ENCODE data around the gene COL1A1.
A peak's percentile ranks its signal among the peaks of the same experiment; 100 is the strongest.

Gene COL1A1

DNA sequence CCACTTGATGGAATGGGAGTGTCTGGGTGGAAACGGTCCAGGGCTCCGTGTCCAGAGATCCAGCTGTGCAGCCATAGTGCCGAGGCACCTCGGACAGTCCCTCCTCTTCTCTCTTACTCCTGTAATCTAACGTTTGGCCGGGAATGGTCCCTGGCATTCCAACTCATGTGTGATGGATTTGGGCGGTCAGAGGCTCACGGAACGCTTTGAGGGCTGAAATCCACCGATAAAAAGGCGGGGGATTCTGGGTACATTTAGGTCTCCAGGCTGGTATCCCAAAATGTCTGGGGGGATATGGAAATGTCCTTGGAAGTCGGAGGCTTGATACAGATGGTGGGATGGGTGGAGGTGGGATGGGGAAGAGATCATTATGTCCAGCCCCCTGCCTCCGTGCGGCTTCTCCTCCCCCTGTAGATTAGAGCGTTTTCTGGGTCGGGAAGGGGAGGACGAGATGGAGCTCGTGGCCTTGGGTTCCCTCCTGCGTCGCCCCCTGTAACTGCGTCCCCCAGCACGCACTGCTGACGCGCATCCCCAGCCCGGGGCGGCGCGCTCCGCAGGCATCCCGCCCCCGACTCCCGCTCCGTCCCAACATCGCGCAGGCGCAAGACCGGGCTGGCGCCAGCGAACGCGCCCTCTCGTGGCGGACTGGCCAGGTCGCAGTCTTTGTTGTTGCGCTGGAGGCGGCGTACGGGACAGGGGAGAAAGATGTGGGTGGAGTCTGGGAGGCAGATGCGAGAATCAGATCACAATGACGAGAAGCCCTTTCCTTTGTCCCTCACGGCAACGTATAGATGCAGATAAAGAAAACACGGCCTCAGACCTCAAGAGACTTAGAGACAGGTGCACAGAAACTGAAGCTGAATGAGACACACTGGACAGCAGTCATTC, 40.2 kb downstream of the COL1A1 start:
- peak in 55 of 56 donors; percentile 36 to 95 (median 84) for DNase-seq

DNA sequence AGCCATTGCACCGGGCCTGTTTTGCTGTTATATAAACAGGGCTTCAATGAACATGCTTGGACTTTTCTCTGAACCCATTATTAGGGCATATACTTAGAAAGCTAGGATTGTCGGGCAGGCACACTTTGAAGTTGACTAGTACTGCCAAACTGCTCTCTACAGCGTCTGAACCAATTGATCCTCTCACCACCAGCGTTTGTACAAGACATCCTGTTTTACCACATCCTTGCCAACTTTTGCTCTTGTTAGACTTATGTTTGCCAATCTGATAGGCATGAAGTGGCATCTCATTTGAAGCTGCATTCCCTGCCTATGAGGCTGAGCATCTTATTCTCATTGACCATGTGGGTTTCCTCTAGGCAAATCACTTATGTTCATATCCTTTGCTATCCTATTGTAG, 43.5 kb downstream of the COL1A1 start:
- no peak for DNase-seq

DNA sequence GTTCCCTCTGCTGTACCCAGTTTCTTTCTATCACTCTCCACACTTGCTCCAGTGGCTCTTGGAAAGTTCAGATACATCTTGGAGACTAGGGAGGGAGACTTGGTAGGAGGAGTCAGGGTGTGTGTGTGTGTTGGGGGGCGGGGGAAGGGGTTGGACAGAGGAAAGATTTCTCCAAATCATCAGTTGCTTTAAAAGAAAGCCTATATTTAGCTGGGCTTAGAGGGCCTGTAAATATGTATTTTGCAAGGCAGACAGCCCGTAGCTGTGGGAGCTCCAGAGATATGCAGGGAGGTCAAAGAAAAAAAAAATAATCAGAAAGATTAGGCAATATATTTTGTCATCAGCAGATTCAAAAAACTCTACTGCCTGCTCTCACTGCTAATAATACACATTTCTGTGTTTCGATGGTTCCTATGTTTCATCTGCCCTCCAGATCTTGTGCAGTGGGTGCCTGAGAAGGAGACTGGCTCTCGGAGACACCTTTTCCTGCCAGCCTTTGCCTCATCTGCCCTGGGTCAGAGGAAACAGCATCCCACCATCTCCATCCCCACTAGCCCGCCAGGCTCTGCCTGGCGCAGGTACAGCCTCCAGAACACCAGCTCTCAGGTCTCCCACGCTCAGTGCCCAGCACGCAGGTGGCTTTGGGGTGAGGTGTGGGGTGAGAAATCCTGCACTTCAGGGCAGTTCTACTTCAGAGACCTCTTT, 46.2 kb downstream of the COL1A1 start:
- no peak for DNase-seq

DNA sequence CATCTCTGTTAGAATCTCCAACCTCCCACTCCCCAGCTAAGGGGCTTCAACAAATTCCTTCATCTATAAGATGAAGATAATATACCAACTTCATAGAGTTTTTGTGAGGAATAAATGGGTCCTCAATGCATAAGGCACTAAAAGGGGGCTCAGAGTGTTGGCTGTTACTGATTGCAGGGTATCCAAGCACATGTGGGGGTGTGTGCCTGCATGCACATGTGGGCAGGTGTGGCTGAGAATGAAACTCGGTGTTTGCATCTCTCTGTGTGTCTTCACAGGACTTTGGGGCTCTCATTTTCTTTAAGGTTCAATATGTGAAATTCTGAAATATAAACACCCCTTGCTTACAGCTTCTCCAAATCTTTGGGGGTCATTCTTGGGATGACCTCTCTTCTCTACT, 46.8 kb downstream of the COL1A1 start:
- no peak for DNase-seq

DNA sequence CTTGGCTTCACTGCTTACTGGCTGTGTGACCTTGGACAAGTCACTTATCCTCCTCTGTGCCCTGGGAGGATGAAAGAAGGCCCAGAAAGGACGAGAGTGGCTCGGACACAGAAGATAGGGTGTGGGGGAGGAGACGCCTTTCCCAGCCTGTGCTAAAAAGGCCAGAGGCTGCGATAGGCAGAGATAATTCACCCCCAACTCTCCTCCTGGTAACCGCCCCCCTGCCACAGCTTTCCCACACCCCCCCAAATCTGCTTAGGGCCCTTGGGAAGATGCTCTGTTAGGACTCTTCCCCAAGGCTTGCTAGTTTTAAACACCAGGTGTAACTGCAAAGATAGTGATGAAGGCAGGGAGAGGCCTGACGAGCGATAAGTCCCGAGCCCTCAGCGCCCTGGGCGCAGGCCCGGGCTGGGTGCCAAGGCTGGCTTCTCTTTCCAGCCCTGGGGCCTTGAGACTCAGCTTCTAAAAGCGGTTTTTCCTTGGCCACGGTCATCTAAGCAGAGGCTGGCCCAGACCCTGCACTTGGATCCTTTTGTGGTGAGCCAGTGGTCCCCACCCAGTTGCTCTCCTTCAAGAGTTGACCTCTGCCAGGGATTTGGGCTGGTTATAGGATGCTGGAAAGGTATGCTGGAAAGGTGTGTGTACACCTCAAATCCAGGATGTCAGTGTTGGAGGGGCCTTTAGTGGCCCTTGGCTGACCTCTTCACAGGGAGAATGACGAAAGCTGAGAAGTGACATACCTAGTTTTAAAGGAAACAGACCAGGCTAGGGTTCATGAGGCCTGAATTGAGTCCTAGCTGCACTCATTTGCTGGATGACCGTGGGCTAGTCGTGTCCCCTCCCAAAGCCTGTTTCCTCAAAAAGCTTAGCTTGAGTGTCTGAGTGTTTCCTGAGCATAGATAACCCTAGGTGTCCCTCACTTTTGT, 47.5 kb downstream of the COL1A1 start:
- peak in 6 of 56 donors; percentile 8 to 34 (median 28) for DNase-seq

DNA sequence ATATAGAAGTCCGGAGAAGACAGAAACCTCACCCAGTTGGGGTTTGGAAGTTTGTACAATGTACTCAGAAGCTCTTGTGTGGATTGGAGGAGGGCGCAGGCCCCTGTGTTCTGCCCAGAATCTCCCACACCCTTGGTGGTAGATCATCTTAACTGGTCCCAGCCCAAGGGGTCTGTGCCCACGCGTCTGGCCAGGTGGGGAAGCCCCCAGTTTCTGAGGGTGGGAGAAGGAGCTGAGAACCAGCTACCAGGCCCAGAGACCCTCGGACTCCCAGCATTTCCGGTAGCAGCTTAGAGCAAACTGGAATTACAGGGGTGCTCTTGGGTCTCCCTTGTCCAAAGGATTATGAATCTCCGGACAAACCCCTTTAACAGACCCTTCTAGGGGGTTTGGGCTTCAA, 48.7 kb downstream of the COL1A1 start:
- no peak for DNase-seq

DNA sequence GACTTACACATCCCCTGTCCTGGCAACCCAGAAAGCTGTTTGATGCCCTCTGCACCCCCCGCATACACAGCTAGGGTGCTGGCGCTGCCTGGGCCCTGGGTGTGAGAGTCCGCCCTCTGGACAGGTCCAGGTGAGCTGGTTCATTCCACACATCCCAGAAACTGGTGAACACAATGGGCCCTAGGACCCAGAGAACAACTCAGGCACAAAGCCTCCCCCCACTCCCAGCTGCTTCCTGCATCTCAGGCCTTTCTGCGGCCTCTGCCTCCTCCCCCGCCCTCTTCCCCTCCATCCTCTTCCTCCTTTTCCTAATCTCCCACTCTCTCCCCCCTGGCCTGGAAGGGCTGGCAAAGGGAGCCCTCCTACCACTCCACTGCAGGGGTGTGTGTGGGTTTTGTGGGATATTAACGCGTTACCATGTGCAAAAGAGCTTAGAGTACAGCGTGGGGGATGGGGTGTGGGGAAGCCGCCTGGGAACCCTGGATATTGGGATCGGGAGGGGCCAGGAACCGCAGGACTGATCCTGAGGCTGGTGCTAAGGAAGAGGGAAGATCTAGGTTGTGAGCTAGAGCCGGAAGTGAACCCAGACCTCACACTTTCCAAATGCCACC, 49.4 kb downstream of the COL1A1 start:
- peak; percentile 53 to 94 (median 81) for DNase-seq

DNA sequence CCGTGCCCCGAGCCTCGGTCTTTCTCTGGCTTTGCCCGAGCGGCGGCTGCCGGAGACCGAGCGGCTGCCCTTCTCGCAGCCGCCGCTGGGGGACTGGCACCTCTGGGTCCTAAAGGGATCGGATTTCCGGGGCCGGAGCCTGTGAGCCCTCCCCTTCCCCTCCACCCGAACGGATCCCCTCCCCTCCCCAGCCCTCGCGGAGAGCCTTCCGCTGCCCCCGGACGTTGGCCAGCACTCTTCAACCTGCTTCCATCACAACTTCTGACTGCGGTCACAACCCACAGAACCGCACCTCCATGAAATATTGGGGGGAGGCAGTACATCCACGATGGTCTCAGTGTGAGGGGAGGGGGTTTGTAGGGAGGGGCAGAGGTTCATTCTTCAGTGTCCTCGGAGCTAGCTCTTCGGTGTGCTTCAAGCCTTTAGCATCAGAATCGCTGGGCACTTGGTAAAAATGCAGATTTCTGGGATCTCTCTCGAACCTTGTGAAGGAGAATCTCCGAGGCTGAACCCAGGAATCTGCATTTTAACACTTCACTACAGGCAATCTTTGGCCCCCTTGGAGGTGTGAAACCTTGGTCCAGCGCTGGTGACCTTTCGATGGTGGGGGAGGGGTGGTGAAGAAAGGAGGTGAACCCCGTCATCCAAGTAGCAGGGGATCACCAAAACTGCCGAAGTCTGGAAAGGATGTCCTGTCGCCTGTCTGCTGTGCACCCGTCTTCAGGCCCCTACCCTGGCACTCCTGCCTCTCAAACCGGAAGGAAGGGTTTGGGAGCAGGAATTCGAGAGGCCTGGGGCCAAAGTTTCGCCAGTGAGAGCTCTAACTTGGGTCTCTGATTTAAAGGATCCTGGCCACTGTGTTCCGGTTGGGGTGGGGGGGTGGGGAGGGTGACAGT, 50.1 kb downstream of the COL1A1 start:
- peak in 54 of 56 donors; percentile 32 to 91 (median 79) for DNase-seq

DNA sequence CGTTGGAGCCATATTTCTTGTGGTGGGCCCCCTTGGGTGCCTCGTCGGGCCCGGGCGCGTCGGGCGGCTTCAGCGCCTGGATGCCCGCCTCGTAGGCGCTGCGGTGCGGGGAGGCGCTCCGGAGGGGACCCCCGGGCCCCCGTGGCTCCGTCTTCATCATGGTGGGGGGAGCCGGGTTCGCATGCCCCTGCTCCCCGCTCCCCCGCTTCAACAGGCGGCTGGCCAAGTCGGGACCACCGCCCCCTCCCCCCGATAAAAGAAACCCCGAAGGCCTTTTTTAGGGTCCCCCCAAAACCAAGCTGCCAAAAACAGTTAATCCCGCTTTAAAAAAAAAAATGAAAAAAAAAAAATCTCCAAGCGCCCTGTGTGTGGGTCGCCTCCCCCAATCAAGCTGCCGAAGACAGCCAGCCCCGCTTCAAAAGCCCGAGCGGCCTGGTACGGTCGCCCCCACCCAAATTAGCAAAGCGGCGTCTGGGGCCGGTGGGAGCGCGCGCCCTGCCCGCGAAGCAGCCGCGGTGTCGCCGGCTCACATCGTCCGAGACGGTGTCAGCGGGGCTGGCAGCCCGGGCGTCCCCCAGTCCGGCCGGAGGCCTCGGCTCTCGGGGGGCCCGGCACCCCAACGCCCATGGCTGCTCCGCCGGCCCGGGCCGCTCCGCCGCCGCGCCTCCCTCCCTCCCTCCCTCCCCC, 50.9 kb downstream of the COL1A1 start, which contains the start of gene PPP1R9B:
Gene PPP1R9B (minus strand): TSS at position 324 of the 687 bp plus-strand sequence. CDS start 164 bp downstream, at position 160.
- DNase-seq = no peak

DNA sequence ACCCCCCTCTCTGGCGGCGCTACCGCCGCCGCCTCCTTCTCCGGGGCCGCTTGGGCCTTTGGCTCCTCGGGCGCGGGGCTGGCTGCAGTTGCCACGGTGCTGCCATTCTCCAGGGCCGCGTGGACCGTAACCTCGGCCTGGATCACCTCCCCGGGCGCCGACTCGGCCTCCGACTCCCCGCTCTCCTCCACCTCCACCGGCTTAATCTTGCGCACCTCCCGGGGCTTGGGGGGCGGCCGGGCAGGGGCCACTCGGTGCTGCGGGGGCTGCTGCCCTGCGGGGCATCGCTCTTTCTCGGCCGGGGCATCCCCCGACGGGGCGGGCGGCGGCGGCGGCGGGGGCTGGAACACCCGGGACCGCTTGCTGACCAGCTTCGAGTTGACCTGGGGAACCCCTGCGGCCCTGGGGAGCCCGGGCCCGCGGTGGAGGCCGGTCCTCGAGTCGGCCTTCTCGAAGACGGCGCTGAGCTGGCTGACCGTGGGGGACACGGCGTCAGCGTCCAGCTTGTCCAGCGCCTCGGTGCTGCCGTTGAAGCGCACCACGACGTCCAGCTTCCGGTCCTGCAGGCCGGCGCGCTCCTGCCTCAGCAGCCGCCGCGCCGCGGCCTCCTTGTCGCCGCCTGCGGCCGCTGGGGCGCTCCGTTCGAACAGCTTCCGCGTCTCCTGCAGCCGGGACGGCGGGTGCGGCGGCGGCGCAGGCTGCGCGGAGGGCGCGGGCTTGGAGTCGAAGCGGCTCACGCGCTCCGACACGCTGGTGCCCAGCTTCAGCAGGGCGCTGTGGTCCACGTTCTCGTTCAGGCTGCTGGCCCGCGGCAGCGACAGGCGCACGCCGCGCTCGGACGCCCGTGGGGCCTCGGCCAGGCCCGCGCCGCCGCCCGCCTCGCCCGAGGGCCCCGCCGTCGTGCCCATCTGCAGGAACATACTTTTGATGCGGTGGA, 51.7 kb downstream of the COL1A1 start:
- peak in 19 of 56 donors; percentile 18 to 72 (median 38) for DNase-seq

DNA sequence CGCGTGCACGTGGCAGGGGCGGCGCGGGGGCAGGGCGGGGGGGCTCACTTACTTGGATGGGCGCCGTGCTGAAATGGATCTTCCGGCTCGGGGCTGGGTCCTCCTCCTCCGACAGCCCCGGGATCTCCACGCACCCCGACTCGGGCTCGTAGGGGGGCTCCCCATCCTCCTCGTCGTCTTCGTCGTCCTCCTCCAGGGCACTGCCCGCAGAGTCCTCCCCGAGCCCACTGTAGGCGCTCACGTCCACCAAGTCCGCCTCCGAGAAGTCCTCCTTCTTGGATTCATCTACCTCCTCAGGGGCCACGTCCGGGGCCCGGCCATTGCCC, 52.4 kb downstream of the COL1A1 start:
- DNase-seq = peak in 5 of 56 donors; percentile 15 to 71 (median 26)

DNA sequence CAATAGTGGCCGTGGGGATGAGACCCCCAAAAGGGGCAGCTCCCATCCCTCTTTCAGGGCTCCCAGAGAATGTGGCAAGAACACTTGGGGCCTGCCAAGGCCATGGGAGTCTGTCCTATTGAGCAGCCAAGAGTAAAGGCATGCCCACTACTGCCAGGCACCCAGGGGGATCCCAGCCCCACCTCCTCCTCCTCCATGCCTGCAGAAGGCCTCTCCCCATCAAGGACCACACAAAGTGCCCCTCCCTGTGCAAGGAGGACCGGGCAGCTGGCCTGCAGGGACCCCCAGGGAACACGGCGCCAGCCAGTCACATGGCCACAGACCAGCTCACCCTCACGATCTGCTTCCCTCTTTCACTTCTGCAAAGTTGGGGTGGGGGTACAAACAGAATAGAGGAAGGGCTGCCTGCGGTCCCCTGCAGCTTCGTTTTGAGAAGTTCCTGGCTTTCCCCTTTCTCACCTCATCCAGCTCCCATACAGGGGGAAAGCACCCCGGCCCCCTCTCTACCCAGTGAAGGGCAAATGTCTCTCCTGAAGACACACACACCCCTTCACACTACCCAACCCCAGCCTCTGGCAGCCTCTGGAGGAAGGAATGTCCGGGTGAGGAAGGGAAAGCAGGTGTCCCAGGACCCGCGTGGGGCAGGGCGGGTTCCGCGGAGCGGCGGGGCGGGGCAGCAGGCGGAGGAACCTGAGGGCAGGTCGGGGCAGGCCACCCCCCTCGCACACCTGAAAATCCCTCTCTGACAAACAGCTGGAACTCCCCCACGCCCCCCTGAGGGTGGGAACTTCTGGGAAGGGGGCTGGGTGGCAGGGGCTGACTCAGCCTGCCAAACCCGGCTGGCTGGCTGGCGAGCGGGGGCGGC, 53.0 kb downstream of the COL1A1 start:
- peak in 36 of 56 donors; percentile 23 to 75 (median 58) for DNase-seq

DNA sequence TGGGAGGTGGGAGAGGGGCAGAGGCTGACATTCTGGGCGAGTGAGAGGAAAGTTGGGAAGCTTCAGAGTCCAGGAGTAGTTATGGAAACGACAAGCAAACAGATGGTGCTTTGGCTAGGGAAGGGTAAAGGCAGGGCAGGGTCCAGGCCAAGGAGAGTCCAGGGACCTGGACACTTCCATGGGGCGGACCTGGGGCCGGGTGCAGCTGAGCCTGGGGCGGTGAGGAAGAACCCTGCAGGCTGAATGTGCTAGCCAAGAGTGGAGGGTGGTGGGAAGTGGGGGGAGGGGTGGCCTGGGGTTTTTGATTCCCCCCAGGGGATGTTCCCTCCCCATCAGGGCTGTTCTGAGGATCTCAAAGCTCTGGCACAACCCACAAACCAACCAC, 53.6 kb downstream of the COL1A1 start:
- peak in 11 of 56 donors; percentile 28 to 73 (median 62) for DNase-seq

DNA sequence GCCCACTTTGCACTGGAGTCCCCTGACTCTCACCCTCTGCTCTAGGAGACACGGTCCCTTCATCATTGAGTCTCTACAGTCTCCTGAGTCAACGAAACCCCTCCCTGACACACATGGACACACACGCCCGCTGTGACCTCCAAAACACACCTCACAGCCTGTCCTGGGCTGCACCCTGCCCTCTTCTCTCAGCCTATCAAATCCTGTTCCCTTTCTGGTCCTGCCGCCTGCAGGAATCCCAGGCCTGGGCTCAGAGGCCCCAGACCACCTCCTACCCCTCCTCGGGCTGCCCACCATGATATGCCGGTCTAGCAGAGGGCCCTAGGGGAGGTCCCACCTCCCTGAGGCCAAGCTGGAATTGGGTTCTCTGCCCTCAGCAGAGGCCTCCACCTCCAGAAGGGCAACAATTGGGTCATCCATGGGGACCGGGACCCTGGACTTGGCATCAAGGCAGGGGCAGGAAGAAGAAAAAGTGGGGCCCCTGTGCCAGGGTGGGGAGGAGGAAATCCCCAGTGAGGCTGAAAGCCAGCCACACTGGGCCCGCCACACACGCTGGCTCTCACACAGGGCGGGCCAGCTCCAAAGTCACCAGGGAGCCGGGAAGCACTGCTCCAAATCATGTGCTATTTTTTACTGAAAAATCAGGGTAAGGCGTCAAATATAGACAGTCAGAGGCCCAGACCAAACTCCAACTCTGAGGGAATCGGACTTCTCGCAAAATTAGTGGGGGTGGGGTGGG, 54.3 kb downstream of the COL1A1 start:
- peak in 7 of 56 donors; percentile 19 to 29 (median 24) for DNase-seq

DNA sequence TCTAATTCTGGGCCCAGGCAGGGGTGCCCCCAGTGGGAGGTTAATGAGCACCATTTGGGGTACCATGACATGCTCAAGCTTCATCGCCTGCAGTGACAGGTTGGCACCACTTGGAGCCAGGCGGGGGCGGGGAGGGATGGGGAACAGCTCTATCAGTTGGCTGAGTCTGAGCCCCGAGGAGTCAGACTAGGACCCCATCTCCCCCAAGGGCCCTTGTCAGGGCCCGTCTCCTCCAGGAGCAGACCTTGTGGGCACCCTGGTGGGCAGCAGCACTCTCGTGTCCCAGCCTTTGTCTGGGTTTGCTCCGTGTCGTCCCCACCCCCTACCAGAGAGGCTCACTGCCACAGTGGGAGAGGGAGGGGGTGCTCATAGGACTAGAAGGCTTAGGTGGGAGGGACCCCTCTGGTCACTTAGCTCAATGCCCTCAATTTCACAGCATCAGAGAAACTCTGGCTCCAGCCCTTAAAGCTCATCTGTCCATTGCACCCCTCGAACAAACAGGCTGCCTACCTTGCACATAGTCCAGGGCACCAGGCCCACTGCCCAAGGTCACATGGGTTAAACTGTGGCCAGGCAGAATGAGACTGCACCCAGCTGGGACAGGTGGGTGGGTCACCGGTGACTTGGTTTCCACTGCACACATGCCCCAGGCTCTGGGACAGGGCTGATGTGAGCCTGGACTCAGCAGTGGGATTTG, 55.1 kb downstream of the COL1A1 start:
- peak in 4 of 56 donors; percentile 9 to 36 (median 21) for DNase-seq

Measured in amygdala (tissue), 56 donors.